Activated CD4-positive, alpha-beta T cell treated with anti-CD3 and anti-CD28 coated beads, Interleukin-2, amount 10 ng/mL, durations not matched to agents 7 days and 5 days (primary cell): ENCODE data around the gene HOXB3. TPM values are rescaled to one million over a fixed set of nuclear protein-coding genes. Genes with fewer than 3 reads are reported as not detected.

Experiments
- CTCF ChIA-PET: fragments of 350-600 bp; sonication (Branson Sonifier 250); formaldehyde crosslinking; loops from one replicate; lab custom pipeline; 2021; ENCODE audit warnings: antibody characterized with exemption; lab: Charles Lee
- POLR2A ChIA-PET: fragments of 350-600 bp; sonication (Branson Sonifier 250); formaldehyde crosslinking; loops from one replicate; lab custom pipeline; 2021; ENCODE audit warnings: antibody characterized with exemption; lab: Charles Lee
- DNase-seq: peaks from one replicate; pipeline ENCODE4 v3.0.0-alpha.2; 2020
- H3K27ac Mint-ChIP-seq: one replicate; pipeline ENCODE4 v1.8.0; 2021; ENCODE audit warnings: mild to moderate bottlenecking, moderate library complexity, mixed read lengths
- H3K27me3 Mint-ChIP-seq: one replicate; pipeline ENCODE4 v1.8.0; 2021; ENCODE audit warnings: mixed read lengths
- H3K36me3 Mint-ChIP-seq: one replicate; pipeline ENCODE4 v1.8.0; 2021; ENCODE audit warnings: low read depth, mixed read lengths
- H3K4me1 Mint-ChIP-seq: one replicate; pipeline ENCODE4 v1.8.0; 2021; ENCODE audit warnings: mixed read lengths
- H3K4me3 Mint-ChIP-seq: one replicate; pipeline ENCODE4 v1.8.0; 2021; ENCODE audit warnings: mild to moderate bottlenecking, moderate library complexity, mixed read lengths
- H3K9me3 Mint-ChIP-seq: one replicate; pipeline ENCODE4 v1.8.0; 2021; ENCODE audit warnings: mixed read lengths
- total RNA-seq, 2 experiments: library from RNA; stranded (reverse); gene quantifications; one replicate each; pipeline ENCODE4 v1.2.3, GENCODE V29; 2021

Gene HOXB3
- total RNA-seq, 2 experiments from 2014 or later: 3.1 to 4.5 TPM

DNA sequence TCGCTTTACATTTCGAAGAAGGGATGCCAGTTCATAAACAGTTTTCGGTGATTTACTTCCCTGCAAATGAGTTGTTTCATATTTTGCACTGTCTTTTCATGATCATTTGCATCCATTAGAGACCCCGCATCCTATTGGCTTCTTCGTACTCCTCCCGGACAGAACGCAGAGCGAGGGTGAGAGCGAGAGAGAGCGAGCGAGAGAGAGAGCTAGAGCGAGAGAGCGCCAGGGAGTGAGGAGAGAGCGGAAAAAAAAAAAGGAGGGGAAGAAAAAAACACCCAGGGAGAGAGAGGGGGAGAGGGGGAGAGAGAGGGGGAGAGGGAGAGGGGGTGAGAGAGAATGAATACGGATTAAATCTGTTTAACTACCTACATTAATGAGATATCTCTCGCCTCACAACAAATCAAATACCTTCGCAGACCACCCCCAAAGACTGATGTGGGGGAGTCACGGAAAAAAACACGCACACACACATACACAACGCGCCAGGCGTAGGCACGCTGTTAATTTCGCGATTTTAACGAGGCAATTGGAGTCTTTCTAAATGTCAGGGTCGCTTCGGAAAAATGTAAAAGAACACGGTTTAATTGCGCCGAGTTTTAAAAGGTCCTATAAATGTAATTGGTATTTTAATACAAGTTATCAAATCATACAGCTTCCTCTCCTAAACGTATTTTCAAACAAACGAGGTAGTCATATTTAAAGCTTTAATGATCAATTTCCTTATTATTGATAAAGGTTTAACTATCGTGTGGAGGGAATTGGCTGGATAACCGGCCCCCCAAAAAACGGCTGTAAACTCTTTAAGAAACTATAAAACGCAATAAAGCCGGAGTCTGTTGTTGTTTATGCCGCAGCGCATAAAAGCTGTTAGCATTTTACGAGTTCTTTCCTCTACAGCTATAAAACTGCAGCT, 25.3 kb upstream of the HOXB3 start, which contains the start of gene HOXB8:
Gene HOXB8, minus strand, starts transcription at position 246 of the 916 bp plus-strand sequence. CDS start 588 bp downstream, outside the sequence.
- Mint-ChIP-seq H3K4me1 (peaks cover 51% of the 10 kb centered on the region), H3K36me3 (no peaks in the 10 kb centered on the region), H3K4me3 (peak within 1 kb of the TSS; percentile 25), H3K27me3 (peaks cover 86% of the 10 kb centered on the region), H3K9me3 (no peaks in the 10 kb centered on the region), H3K27ac (peak within 1 kb of the TSS; percentile 67)
- no peak for DNase-seq
- ChIA-PET POLR2A (no interaction called here), CTCF (interaction anchor here (0.6 to 2.8 kb wide), 10 partner anchors 8 to 590 kb away, joined by 3 to 18 read pairs (median 4); partner anchors contain the start of gene HOXB5)

DNA sequence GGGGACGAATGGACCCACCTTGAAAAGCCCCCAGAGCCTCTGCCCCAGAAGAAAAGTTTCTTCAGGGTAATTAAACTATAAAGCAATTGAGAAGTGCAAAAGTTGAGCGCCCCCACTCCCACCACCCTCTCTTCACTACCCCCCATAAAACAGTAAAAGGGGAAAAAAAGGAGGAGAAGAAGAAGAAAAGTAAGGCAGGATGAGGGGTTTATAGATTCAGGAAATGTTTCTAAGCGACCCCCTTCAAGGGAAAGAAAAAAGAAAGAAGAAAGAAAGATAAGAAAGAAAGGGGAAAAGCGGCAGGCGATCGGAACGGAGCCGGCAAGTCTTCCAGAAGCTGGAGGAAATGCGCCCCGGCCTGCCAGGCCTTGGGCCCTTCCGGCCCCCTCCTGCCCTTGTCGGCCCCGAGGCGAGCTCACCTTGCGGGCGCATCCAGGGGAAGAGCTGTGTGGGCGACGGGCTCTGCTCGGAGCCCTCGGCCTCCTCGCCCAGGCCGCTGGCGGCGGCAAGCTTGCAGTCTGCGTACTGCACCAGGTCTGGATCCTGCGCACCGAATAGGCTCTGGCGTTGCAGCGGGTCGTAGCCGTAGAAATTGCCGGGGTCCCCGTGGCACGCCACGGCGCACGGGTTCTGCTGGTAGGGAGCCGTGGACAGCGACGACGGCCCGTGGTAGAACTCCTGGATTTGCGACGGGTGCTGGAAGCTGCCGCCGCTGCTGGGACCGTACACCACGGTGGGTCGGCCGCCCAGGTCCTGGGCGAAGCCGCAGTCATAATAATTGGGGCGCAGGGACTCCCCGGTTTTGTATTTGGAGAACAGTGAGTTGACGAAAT, 24.0 kb upstream of the HOXB3 start:
- Mint-ChIP-seq H3K4me3 (peak overlapping the region; percentile 43), H3K4me1 (peaks cover 50% of the 10 kb centered on the region), H3K9me3 (no peaks in the 10 kb centered on the region), H3K27ac (peak overlapping the region; percentile 31), H3K36me3 (no peaks in the 10 kb centered on the region), H3K27me3 (peaks cover 86% of the 10 kb centered on the region)
- POLR2A ChIA-PET: no interaction called here
- CTCF ChIA-PET: interaction anchor here (0.9 to 2.8 kb wide), 12 partner anchors 11 to 589 kb away, joined by 3 to 18 read pairs (median 4); partner anchors contain the start of genes HOXB5 and HOXB9
- DNase-seq: no peak

DNA sequence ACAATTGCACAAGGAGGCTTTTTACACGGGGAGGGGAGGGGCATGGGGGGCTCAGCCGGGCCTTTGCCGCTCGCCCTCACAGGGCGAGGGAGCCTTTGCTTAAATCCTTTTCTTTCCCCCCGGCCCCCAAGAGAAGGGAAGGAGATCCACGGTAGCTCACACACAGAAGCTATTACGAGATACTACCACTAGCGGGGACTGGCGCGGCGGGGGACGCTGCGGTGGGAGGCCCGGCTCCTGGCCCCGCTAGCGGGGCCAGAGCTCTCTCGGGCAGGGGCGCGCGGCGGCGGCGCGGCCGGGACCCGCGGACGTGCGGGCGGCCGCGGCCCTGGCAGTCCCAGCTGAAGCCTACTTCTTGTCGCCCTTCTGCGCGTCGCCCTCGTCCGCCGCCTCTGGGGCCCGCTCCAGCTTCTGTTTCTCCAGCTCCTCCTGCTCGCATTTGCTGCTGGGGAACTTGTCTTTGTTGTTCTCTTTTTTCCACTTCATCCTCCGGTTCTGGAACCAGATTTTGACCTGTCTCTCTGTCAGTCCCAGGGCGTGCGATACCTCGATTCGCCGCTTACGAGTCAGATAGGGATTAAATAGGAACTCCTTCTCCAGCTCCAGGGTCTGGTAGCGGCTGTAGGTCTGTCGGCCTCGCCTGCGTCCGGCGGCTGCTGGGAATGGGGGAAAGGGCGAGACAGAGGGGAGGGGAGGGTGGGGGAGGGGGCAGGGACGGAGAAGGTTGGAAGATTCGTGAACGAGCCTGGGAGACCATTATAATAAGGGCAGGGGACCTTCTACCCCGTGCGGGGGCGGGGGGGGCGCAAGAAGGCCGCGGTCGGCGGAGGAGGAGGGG, 23.0 kb upstream of the HOXB3 start:
- no peaks in the 10 kb centered on the region for H3K36me3 Mint-ChIP-seq
- H3K4me1 Mint-ChIP-seq: peaks cover 40% of the 10 kb centered on the region
- H3K4me3 Mint-ChIP-seq: peak overlapping the region; percentile 52
- peaks cover 84% of the 10 kb centered on the region for H3K27me3 Mint-ChIP-seq
- peak overlapping the region; percentile 33 for H3K27ac Mint-ChIP-seq
- POLR2A ChIA-PET: interaction anchor here (0.6 kb wide), 1 partner anchor 33 kb away, joined by 3 read pairs; no protein-coding TSS in a partner anchor
- H3K9me3 Mint-ChIP-seq: no peaks in the 10 kb centered on the region
- CTCF ChIA-PET: interaction anchor here (0.6 to 2.8 kb wide), 11 partner anchors 13 to 367 kb away, joined by 3 to 18 read pairs (median 4); partner anchors contain the start of genes HOXB5 and HOXB9
- peak; percentile 36 for DNase-seq

DNA sequence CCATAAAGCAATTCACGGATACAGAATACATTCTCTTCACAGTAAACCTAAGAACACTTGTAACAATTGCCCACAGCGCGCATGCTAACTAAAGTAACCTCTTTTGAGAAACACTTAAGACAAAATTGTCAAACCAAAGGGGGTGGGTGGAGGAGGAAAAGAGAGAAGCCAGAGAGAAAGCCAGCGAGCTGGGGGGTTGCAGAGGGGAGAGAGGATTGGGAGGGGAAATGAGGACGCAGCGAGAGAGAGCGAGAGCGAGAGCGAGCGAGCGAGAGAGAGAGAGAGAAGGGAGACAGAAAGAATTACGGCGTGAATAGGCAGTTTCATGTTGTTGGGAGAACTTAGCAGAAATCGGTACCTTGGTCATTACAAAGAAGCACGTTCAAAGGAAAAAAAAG, 22.4 kb upstream of the HOXB3 start:
- Mint-ChIP-seq H3K27ac (peak overlapping the region; percentile 33), H3K4me1 (peaks cover 39% of the 10 kb centered on the region), H3K4me3 (peak overlapping the region; percentile 43), H3K9me3 (no peaks in the 10 kb centered on the region), H3K27me3 (peaks cover 84% of the 10 kb centered on the region), H3K36me3 (no peaks in the 10 kb centered on the region)
- CTCF ChIA-PET: interaction anchor here (0.6 to 2.8 kb wide), 8 partner anchors 14 to 274 kb away, joined by 3 to 18 read pairs (median 4); partner anchors contain the start of genes HOXB5 and HOXB9
- POLR2A ChIA-PET: no interaction called here
- no peak for DNase-seq

DNA sequence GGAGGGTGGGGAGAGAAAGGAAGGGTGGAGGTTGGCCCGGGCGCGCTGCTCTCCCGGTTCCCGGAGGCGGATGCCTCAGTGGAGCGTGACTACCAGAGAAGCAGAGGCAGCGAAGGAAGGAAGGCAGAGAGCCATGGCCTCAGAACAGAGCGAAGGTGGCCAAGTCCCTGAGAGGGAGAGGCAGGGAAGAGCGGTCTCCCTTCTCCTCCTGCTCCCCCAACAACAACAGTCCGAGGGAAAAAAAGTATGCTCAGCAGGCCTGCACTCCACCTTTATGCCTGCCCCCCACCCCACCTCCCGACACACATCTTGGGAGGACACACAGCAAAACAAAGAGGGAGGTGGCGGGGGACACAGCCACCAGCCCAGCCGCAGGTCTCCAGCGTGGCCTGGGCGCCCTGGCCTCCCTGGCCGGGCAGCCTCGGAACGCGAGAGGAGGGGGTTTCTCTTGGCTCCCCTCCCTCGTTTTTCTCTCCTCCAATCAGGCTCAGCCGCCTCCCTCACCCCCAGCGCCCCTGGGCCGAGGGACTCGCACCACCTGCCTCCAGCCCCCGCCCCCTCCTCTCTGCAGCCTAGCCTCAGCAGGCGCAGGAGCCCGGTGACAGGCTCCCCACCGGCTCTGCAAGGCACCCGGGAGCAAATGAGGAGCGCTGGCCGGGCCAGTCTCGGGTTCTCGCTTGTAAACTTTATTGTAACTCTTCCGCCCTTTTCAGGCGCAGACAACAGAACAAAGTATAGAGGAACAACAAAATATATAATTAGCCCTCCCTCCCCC, 21.8 kb upstream of the HOXB3 start:
- DNase-seq: no peak
- POLR2A ChIA-PET: no interaction called here
- no peak overlapping the region for H3K27ac Mint-ChIP-seq

DNA sequence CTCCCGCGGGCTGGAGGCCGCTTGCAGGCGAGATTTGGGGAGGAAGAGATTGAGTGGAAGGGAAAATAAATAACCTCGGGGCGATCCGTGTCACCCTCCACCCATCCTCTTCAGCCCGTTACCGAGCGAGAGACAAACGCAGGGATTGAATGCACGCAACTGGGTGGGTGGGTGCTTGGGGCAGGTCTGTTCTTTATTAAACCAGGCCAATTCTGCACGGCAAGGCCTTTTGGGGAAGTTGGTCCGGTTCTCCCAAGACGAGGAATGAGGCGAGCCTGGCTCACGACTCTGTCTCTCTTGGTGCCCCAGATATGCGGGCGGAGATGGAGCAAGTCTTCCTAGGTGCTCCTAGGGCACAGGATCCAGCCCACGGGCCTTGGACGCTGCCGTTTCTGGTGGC, 21.2 kb upstream of the HOXB3 start:
- Mint-ChIP-seq H3K4me1 (peaks cover 34% of the 10 kb centered on the region), H3K4me3 (peak overlapping the region; percentile 84), H3K27ac (peak overlapping the region; percentile 73), H3K36me3 (no peaks in the 10 kb centered on the region), H3K9me3 (no peaks in the 10 kb centered on the region), H3K27me3 (peaks cover 84% of the 10 kb centered on the region)
- POLR2A ChIA-PET: no interaction called here
- no peak for DNase-seq
- CTCF ChIA-PET: no interaction called here

More for the DNA sequence above, 21.8 kb upstream of the HOXB3 start:
- peak overlapping the region; percentile 84 for H3K4me3 Mint-ChIP-seq
- no peaks in the 10 kb centered on the region for H3K9me3 Mint-ChIP-seq
- H3K27me3 Mint-ChIP-seq: peaks cover 84% of the 10 kb centered on the region
- CTCF ChIA-PET: no interaction called here
- H3K36me3 Mint-ChIP-seq: no peaks in the 10 kb centered on the region
- peaks cover 34% of the 10 kb centered on the region for H3K4me1 Mint-ChIP-seq

DNA sequence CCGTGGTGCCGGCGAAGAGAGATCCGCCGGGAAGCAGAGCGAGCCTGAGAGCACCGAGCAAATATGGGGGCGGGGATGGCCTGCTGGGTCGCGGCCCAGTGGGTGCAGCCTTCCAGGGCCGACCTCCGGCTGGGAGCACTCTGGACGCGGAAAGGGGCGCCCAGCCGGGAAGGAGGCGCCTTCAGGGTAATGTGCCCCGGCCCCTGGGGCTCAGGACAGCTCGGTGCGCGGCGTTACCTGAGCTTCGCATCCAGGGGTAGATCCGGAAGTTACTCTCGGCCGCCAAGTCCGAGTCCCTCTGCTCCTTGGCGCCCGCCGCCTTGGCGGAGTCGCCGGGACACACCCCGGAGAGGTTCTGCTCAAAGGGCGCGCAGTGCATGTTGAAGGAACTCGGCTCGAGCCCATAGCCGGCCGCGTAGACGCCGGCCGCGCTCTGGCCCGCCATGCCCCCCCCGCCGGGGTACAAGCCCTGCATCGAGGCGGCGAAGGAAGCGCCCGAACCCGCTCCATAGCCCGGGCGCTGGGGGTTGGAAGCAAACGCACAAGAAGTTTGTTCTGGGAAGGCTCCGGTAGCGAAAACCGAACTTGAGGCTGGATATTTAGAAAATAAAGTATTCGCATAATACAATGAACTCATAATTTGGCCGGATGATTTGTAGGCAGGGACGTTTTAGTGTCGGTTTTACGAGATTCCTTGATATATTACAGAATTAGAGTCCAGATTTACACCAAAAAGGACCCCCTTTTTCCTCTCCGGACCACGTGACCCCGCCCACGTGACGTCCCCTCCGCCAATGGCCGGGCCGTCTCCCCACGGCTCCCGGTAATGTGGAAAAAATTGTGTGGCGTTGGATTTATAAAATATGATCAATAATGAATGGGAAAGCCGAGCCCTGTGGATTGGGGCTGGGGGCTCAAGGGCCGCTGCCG, 20.5 kb upstream of the HOXB3 start, which contains the start of gene HOXB7:
Gene HOXB7, minus strand, starts transcription at position 736 of the 930 bp plus-strand sequence. Its CDS starts 99 bp downstream, at position 637.
- peaks cover 81% of the 10 kb centered on the region for H3K27me3 Mint-ChIP-seq
- H3K9me3 Mint-ChIP-seq: no peaks in the 10 kb centered on the region
- peak within 1 kb of the TSS; percentile 84 for H3K4me3 Mint-ChIP-seq
- POLR2A ChIA-PET: interaction anchor here (0.6 kb wide), 1 partner anchor 20 kb away, joined by 3 read pairs; no protein-coding TSS in a partner anchor
- CTCF ChIA-PET: interaction anchor here (1.0 to 2.3 kb wide), 9 partner anchors 8 to 68 kb away, joined by 3 to 7 read pairs (median 4); partner anchors contain the start of gene HOXB9
- peak; percentile 57 for DNase-seq
- H3K36me3 Mint-ChIP-seq: no peaks in the 10 kb centered on the region
- peak within 1 kb of the TSS; percentile 73 for H3K27ac Mint-ChIP-seq
- peaks cover 34% of the 10 kb centered on the region for H3K4me1 Mint-ChIP-seq

DNA sequence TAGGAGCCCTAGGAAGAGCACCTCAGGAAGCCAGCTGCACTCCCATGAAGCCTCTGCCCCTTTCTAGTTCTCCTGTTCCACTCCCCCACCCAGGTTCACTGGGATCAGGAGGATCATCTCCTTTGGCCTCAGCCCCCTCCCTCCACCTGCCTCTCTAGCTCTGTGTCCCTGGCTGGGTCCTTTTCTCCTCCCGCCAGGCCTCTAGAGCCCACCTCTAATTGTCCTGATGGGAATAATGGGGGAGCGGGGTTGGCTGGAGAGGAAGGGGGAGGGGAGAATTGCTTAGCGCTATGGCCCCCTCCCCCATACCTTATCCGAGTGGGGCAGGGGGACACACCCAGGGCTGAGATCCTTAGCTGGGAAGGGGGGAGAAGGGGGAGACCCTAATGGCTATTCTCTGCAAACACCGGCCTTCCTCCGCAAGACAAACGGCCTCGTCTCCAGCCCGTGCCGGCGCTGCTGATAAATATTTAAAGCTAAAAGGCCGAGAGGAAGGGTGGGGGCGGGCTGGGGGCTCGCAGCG, 19.8 kb upstream of the HOXB3 start:
- DNase-seq: no peak
- H3K36me3 Mint-ChIP-seq: no peaks in the 10 kb centered on the region
- ChIA-PET CTCF (interaction anchor here (1.0 to 2.3 kb wide), 10 partner anchors 9 to 141 kb away, joined by 3 to 7 read pairs (median 4); partner anchors contain the start of gene HOXB9), POLR2A (interaction anchor here (0.6 kb wide), 1 partner anchor 19 kb away, joined by 3 read pairs; no protein-coding TSS in a partner anchor)
- H3K9me3 Mint-ChIP-seq: no peaks in the 10 kb centered on the region
- peak overlapping the region; percentile 84 for H3K4me3 Mint-ChIP-seq
- H3K27me3 Mint-ChIP-seq: peaks cover 79% of the 10 kb centered on the region
- peaks cover 30% of the 10 kb centered on the region for H3K4me1 Mint-ChIP-seq
- no peak overlapping the region for H3K27ac Mint-ChIP-seq

DNA sequence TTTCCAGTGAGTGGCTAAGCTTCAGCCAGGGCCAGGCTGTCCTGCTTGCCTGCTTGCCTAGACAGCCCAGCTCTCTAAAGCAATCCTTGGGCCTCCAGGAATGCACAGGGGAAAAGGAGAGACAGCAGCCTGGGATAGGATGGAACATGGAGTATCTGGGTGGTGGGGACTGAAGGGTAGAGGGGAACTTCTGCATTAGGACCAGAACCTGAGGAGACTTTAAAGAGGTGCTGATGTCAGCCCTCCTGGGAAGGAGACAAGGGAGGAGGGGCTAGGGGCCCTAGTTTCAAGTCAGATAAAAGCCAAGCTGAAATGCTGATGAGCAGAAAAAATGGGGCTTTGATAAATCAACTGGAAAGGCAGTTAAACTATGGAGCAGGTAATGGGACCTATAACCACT, 19.0 kb upstream of the HOXB3 start:
- H3K27me3 Mint-ChIP-seq: peaks cover 81% of the 10 kb centered on the region
- POLR2A ChIA-PET: no interaction called here
- H3K27ac Mint-ChIP-seq: no peak overlapping the region

DNA sequence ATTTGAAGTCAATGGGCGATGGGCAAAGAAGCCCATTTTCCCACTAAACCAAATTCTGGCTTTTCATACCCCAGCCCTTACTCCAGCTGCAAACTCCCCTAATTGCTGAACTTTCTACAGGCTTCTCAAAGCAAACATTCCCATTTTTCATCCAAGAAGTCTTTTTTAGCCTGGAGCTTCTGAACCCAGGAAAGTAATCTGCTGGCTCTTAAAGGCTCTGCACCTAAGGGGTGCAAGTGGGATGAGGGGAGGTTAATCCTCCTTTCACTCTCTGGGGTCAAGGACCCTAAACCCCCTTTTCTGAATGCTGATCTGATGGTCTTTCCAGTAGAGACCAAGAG, 18.4 kb upstream of the HOXB3 start:
- peaks cover 81% of the 10 kb centered on the region for H3K27me3 Mint-ChIP-seq
- peaks cover 29% of the 10 kb centered on the region for H3K4me1 Mint-ChIP-seq
- H3K27ac Mint-ChIP-seq: no peak overlapping the region
- DNase-seq: no peak
- H3K4me3 Mint-ChIP-seq: no peak overlapping the region
- no peaks in the 10 kb centered on the region for H3K9me3 Mint-ChIP-seq
- CTCF ChIA-PET: interaction anchor here (1.0 to 2.3 kb wide), 4 partner anchors 10 to 28 kb away, joined by 3 to 8 read pairs (median 7); partner anchors contain the start of gene HOXB5
- H3K36me3 Mint-ChIP-seq: no peaks in the 10 kb centered on the region
- POLR2A ChIA-PET: no interaction called here

More for the DNA sequence above, 19.0 kb upstream of the HOXB3 start:
- Mint-ChIP-seq H3K4me1 (peaks cover 31% of the 10 kb centered on the region), H3K9me3 (no peaks in the 10 kb centered on the region), H3K4me3 (no peak overlapping the region), H3K36me3 (no peaks in the 10 kb centered on the region)
- DNase-seq: no peak
- CTCF ChIA-PET: interaction anchor here (1.2 to 2.3 kb wide), 6 partner anchors 9 to 142 kb away, joined by 3 to 8 read pairs (median 6); partner anchors contain the start of genes HOXB5 and HOXB9
